ENCODE results near the gene U2AF2.
A peak's percentile ranks its signal among the peaks of the same experiment; 100 is the strongest.

Gene U2AF2

DNA sequence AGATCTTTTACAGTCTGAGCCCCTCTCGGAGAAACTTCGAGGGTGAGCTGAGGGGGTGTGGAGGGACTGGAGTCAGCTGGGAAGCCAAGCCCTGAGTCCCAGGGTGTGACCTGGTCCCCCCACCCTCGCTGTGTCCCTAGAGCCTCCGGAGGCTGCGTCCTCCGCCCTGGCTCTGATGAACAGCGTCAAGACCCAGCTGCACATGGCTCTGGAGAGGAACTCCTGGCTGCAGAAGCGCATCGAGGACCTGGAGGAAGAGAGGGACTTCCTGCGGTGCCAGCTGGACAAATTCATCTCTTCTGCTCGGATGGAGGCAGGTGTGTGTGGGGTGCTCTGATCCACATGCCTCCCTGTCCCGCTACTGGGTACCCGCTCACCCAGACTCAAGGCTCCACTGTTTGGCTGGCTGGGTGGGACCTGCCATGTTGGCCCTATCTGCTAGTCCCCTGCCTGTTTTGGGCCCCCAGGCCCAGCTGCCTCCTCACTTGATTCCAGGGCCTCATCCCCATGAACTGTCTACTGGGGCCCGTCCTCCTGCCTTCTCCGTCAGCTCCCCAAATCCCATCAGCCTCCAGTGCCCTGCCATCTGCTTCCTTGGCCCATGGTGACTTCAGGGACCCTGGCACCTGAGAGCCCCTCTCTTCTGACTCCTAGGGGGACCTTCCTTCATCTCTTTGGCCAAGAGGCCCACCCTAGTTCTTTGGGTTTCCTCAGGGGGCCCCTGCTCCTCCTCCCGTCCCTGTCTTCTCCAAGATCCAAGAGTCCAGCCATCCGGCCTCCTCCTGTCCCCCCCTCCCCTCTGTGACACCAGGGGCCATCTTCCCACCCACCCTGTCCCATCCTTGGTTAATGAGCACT is 5.3 kb upstream of the U2AF2 start:
- H3K27me3 ChIP-seq (ENCODE audit: insufficient read depth, poor library complexity, severe bottlenecking), result no peaks in the 10 kb centered on the region
- no peak for ATAC-seq (ENCODE audit: low read depth)
- DNase-seq (ENCODE audit: low spot score), result no peak
- H3K4me1 ChIP-seq (ENCODE audit: insufficient read depth, poor library complexity, severe bottlenecking), result no peaks in the 10 kb centered on the region
- no peak for TF ChIP-seq CTCF (IDR thresholded peaks at IDR 0.05; ENCODE audit: poor library complexity, severe bottlenecking)
- H3K4me3 ChIP-seq (ENCODE audit: severe bottlenecking), result peak overlapping the region; percentile 76
- peak overlapping the region; percentile 66 for H3K27ac ChIP-seq (ENCODE audit: poor library complexity, severe bottlenecking)
- H3K36me3 ChIP-seq (ENCODE audit: low read depth), result peaks cover 17% of the 10 kb centered on the region
- no peaks in the 10 kb centered on the region for H3K9me3 ChIP-seq (ENCODE audit: severe bottlenecking)

DNA sequence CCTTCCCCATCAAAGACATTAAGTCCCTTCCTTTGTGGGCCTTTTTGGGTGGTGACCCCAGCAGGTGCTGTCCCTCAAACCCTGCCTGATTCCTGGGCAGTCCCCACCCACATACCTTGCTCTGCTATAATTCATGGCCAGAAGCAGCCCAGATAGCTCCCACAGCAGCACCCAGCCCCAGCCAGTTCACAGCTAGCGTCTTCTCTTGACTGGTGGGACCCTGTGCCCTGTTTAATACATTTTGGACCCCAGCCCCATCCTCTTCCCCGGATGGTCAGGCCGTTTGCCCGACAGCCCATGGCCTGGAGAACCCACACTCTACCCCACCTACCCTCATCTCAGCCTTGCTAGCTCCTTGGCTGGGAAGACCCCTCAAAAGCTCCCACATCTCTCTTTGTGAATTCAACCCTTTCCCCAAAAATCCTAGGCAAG is 4.7 kb upstream of the U2AF2 start:
- DNase-seq (ENCODE audit: low spot score) (no peak), ATAC-seq (ENCODE audit: low read depth) (no peak)
- Histone ChIP-seq H3K27ac (ENCODE audit: poor library complexity, severe bottlenecking) (no peak overlapping the region), H3K36me3 (ENCODE audit: low read depth) (peaks cover 11% of the 10 kb centered on the region), H3K27me3 (ENCODE audit: insufficient read depth, poor library complexity, severe bottlenecking) (no peaks in the 10 kb centered on the region), H3K4me3 (ENCODE audit: severe bottlenecking) (no peak overlapping the region), H3K9me3 (ENCODE audit: severe bottlenecking) (no peaks in the 10 kb centered on the region), H3K4me1 (ENCODE audit: insufficient read depth, poor library complexity, severe bottlenecking) (no peaks in the 10 kb centered on the region)
- TF ChIP-seq CTCF (IDR thresholded peaks at IDR 0.05; ENCODE audit: poor library complexity, severe bottlenecking), result no peak

DNA sequence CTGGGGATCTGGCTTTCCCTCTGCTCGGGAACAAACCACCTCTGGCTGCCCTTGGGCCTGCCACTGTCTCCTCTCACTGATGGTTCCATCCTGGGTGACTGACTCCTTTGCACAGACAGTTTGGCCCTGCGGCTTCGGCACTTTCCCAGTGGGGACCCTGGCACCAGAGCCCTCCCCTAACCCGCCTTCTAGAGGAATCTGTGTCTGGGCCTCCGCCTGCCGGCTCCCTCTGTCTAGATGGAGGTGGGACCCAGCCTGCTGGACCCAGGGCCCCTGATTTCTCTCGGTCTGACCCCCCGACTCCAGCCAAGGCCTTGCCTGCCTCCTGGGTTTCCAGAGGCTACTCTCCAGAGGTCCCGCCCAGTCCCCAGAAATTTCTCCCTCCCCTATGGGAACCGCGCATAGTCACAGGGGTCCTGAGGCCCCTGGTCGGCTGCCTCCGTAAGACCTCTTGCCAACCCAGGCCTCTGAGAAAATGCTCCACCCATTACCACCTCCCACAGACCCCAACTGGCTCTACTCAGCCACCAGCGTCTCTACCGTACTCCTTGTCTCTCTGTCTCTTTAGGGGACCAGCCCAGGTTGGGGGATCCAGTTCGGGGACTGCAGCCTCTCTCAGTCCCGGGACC is 4.1 kb upstream of the U2AF2 start:
- no peak for TF ChIP-seq CTCF (IDR thresholded peaks at IDR 0.05; ENCODE audit: poor library complexity, severe bottlenecking)
- peaks cover 8% of the 10 kb centered on the region for H3K36me3 ChIP-seq (ENCODE audit: low read depth)
- H3K27me3 ChIP-seq (ENCODE audit: insufficient read depth, poor library complexity, severe bottlenecking), result no peaks in the 10 kb centered on the region
- ATAC-seq (ENCODE audit: low read depth) (no peak), DNase-seq (ENCODE audit: low spot score) (no peak)
- H3K27ac ChIP-seq (ENCODE audit: poor library complexity, severe bottlenecking), result no peak overlapping the region
- H3K4me1 ChIP-seq (ENCODE audit: insufficient read depth, poor library complexity, severe bottlenecking), result no peaks in the 10 kb centered on the region
- H3K4me3 ChIP-seq (ENCODE audit: severe bottlenecking), result no peak overlapping the region
- no peaks in the 10 kb centered on the region for H3K9me3 ChIP-seq (ENCODE audit: severe bottlenecking)

GRCh38 chr19:55651236-55651635 is 3.6 kb upstream of the U2AF2 start:
- Histone ChIP-seq H3K27me3 (ENCODE audit: insufficient read depth, poor library complexity, severe bottlenecking) (no peaks in the 10 kb centered on the region), H3K27ac (ENCODE audit: poor library complexity, severe bottlenecking) (no peak overlapping the region), H3K36me3 (ENCODE audit: low read depth) (peaks cover 13% of the 10 kb centered on the region), H3K9me3 (ENCODE audit: severe bottlenecking) (no peaks in the 10 kb centered on the region), H3K4me1 (ENCODE audit: insufficient read depth, poor library complexity, severe bottlenecking) (no peaks in the 10 kb centered on the region), H3K4me3 (ENCODE audit: severe bottlenecking) (no peak overlapping the region)
- DNase-seq (ENCODE audit: low spot score) (peak; percentile 54), ATAC-seq (ENCODE audit: low read depth) (no peak)
- no peak for TF ChIP-seq CTCF (IDR thresholded peaks at IDR 0.05; ENCODE audit: poor library complexity, severe bottlenecking)

Measured in RWPE2 (cell line).